PC-3 (cell line): Measurements from ENCODE around the gene YKT6.

Source experiments
- EZH2 ChIP-seq: fragments of 300-600 bp; sonication (generic); IDR thresholded peaks from one replicate; pipeline ENCODE4 v1.6.1; 2017; ENCODE audit warnings: antibody characterized with exemption, mild to moderate bottlenecking, low read length; ENCODE audit not compliant: unreplicated experiment
- EZH2phosphoT487 ChIP-seq: fragments of 300-600 bp; sonication (generic); IDR thresholded peaks from 2 replicates; pipeline ENCODE4 v1.6.1; 2018; ENCODE audit warnings: mild to moderate bottlenecking, antibody characterized with exemption, low read length, borderline replicate concordance
- TF ChIP-seq, protein P1 (sequence below): fragments of 300-600 bp; sonication (generic); conservative IDR thresholded peaks from 2 replicates; pipeline ENCODE4 v1.5.1; 2017; ENCODE audit warnings: antibody characterized with exemption, low read depth, mild to moderate bottlenecking, low read length

DNA sequence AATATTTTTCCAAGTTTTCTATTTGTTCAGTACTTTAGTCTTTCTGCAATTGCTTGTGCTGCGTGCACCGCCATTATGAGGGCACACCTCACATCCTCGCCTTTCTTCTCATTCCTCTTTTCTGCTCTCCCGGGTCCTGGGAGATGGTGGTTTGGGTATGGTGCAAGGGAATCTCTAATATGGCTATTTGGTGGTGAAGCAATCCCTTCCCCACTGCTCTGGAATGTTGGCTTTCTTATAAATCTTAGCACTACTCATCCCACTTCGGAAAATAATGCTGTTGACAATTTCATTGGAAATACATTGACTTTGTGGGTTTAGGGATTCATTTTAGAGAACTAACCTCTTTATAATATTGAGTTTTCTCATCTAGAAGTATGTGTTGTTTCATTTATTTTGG, 9.6 kb upstream of the YKT6 start:
- TF ChIP-seq, protein P1, sequence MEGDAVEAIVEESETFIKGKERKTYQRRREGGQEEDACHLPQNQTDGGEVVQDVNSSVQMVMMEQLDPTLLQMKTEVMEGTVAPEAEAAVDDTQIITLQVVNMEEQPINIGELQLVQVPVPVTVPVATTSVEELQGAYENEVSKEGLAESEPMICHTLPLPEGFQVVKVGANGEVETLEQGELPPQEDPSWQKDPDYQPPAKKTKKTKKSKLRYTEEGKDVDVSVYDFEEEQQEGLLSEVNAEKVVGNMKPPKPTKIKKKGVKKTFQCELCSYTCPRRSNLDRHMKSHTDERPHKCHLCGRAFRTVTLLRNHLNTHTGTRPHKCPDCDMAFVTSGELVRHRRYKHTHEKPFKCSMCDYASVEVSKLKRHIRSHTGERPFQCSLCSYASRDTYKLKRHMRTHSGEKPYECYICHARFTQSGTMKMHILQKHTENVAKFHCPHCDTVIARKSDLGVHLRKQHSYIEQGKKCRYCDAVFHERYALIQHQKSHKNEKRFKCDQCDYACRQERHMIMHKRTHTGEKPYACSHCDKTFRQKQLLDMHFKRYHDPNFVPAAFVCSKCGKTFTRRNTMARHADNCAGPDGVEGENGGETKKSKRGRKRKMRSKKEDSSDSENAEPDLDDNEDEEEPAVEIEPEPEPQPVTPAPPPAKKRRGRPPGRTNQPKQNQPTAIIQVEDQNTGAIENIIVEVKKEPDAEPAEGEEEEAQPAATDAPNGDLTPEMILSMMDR, result no peak
- no peak for TF ChIP-seq EZH2
- no peak for TF ChIP-seq EZH2phosphoT487
